Measurements from ENCODE around the gene CLEC11A.

The CLEC11A gene

GRCh38 chr19:50724522-50725217 lies 1.5 kb downstream of the CLEC11A start (continued):
- TF ChIP-seq ZSCAN5A (tag by site-specific recombination; IDR thresholded peaks at IDR 0.05) (no peak), ZNF114 (tag by site-specific recombination; IDR thresholded peaks at IDR 0.05) (no peak), ZNF10 (tag by site-specific recombination; IDR thresholded peaks at IDR 0.05) (peak; percentile 41; the same call in 1 of the 2 replicates), ZNF488 (tag by site-specific recombination; IDR thresholded peaks at IDR 0.05) (no peak), ZNF48 (tag by site-specific recombination; IDR thresholded peaks at IDR 0.05) (no peak), ZBTB1 (tag by site-specific recombination; IDR thresholded peaks at IDR 0.05) (no peak), ZNF148 (tag by site-specific recombination; IDR thresholded peaks at IDR 0.05; ENCODE audit: borderline replicate concordance) (no peak), ZSCAN18 (tag by site-specific recombination; IDR thresholded peaks at IDR 0.05) (no peak), ZNF362 (tag by site-specific recombination; IDR thresholded peaks at IDR 0.05) (peak; percentile 93), ZNF280D (tag by site-specific recombination; IDR thresholded peaks at IDR 0.05) (no peak), SP2 (tag by site-specific recombination; IDR thresholded peaks at IDR 0.05) (peak; percentile 95), ZNF692 (tag by site-specific recombination; IDR thresholded peaks at IDR 0.05) (peak; percentile 57), ZNF138 (tag by site-specific recombination; IDR thresholded peaks at IDR 0.05; ENCODE audit: borderline replicate concordance) (no peak), ZNF426 (tag by site-specific recombination; IDR thresholded peaks at IDR 0.05) (no peak), ZNF184 (tag by site-specific recombination; IDR thresholded peaks at IDR 0.05) (no peak), ZNF530 (tag by site-specific recombination; IDR thresholded peaks at IDR 0.05; ENCODE audit: low read depth) (no peak), ZNF580 (tag by site-specific recombination; IDR thresholded peaks at IDR 0.05) (0 out of 2 replicates have a peak, but pooled peaks have one; percentile 59), YY1 (tag by site-specific recombination; IDR thresholded peaks at IDR 0.05) (no peak), BCL11A (tag by site-specific recombination; IDR thresholded peaks at IDR 0.05; ENCODE audit: low read depth) (0 out of 2 replicates have a peak, but pooled peaks have one; percentile 24), ZNF221 (tag by site-specific recombination; IDR thresholded peaks at IDR 0.05; ENCODE audit: borderline replicate concordance) (no peak), ZNF174 (tag by site-specific recombination; IDR thresholded peaks at IDR 0.05) (no peak), OSR2 (tag by site-specific recombination; IDR thresholded peaks at IDR 0.05) (no peak), PRDM4 (tag by site-specific recombination; IDR thresholded peaks at IDR 0.05) (no peak)
